HG03175 (cell line): ENCODE data around the gene SP140L.
"Not testable (repeated sequence)": the region's sequence is repeated elsewhere in the genome, so short reads cannot be mapped to it uniquely, and the experiment has no call there.

Experiments
- ATAC-seq: cut with Tn5 transposase; IDR thresholded peaks from one replicate; pipeline ENCODE4 v1.9.1; 2021; ENCODE audit warnings: mild to moderate bottlenecking, moderate library complexity; ENCODE audit not compliant: unreplicated experiment

The SP140L gene

DNA sequence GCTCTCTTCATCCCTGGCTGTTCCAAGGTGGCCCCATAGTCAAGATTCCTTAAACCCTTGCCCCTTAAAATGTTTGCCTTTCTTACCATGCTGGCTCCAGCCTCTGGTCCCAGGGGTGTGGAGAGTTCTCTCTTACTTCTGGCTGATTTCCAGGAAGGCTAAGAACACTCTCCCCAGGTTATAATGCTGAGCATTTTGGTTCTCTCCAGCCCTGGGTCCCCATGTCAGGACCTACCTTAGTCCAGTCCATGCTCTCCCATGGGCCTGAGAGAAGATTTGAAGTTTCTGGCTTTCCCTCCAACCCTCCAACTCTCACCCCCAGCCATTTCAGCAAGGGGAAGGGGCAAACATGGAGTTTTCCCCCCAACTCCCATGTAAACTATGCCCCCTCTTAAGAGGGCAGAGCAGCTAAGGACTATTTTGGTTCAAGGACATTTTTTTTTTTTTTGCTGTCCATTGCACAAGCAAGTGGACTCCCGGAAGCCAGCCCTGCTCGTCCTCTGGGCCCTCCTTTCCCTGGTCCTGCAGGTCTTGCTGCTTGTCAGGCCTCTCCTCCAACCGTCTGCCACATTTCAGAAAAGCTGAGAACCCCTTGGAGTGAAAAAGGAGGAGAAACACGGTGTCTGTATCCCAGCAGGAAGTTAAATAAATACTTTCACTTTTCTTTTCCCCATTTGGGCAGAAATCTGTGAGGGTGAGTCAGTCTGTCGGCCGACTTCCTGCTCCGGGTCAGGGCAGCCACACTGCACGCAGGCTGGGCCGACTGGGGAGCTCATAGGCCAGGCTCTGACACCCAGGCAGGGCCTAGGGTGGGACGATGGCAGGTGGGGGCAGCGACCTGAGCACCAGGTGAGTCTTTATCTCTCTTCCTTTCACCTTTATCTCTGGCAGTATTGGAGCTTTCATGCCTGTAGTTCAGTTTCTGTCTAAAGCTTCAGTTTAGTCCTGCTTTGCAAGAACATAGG lies at the start of gene SP140L:
SP140L (plus strand) TSS at position 741 of the 965 bp plus-strand sequence; CDS start at position 818, 77 bp downstream.
- ATAC-seq: peak; percentile 95

DNA sequence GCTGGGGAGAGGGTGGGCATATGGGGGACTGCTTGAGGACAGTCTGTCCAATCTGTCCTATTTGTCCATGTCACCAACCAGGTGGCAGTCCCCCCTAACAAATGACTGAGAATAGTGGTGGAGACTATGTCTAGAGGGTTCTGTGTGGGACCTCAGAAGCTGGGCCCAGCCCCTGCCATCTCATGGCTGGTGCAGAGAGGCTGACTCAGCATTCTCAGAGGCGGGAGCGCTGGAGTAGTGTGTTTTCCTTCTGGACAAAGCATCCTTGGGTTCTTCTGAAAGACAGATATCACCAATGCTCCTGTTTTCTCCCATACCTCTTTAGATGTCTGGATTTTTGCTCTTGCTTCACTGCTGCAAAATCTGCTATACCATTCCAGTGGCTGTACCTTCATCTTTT lies 44.1 kb upstream of the SP140L start:
- ATAC-seq: no peak

DNA sequence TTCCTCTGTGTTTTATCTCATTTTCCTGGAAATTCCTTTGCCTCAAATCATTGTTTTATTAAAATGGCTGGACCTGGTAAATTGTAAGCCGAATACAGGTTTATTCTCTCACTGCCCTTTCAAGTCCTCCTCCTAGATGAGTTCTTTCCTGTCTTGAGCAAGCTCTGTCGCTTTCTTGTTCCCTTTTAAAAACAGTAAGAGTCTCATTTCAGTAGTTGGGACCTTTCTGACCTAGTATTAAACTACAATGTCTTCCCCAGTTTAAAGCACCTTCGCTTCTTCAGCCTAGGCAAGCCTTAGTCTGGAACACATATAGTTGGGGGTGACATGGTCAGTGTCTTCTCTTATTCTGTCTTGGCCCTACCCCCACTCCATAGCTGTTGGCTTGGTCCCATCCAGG lies 40.9 kb upstream of the SP140L start:
- no peak for ATAC-seq

DNA sequence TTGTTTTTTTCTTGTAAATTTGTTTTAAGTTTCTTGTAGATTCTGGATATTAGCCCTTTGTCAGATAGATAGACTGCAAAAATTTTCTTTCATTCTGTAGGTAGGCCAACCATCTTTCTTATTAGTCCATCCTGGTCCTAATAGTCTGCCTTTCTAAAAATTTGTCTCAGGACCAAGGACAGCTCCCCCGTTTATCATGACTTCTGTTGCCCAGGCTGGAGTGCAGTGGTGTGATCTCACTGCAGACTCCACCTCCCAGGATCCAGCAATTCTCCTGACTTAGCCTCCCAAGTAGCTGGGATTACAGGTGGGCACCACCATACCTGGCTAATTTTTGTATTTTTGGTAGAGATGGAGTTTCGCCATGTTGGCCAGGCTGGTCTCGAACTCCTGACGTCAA lies 37.7 kb upstream of the SP140L start:
- not testable (repeated sequence) for ATAC-seq

DNA sequence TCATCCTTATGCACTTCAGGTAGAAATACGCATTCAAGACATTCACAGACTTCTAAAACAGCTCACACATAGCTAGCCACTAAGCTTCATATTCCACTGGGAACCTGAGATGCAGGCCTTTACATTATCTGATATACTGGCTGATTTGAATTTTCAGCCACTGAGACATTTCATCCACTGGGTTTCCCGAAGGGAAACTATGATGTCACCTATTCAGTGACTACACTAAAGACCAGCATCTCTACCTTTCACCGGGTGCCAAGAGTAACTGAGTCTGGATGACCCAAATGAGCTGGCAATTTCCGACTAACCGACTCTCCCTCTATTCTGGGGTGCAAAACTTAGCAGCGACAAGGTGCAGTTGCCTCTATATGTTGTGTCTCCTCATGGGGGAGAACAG lies 31.8 kb upstream of the SP140L start:
- ATAC-seq: no peak

DNA sequence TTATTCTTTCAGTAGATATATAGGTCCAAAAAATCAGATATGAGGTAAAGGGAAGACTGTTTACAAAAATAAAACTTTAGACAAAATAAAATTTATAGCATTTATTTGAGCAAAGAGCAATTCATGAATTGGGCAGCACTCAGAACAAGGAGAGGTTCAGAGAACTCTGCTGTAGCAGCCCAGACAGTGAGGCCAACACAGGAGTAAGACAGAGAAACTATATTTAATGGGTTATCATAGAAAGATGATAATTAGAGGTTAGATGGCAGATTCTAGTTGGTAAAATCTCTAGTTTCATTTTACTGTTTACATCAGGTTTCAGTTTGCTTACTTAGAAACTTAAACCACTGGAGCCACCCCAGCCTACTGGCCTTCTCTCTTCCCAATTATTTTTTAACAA lies 30.1 kb upstream of the SP140L start:
- ATAC-seq: no peak

DNA sequence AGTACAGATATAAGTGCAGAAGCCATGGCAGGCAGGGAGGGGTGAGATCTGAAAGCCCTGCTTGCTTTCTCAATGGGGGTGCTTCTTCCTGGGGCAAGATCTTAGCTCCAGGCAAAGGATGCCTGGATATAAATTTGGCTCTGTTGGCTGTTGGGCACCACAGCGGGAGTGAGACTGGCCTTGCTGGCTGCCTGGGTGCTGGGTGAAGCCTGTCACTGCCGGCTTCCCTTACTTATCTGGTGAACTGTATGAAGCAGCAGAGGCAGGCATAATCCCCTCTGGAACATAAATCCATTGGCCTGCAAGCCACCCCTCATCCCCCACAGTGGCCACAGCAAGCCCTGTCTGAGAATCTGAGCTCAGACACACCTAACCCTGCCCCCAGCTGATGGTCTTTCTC lies 27.4 kb upstream of the SP140L start:
- no peak for ATAC-seq

DNA sequence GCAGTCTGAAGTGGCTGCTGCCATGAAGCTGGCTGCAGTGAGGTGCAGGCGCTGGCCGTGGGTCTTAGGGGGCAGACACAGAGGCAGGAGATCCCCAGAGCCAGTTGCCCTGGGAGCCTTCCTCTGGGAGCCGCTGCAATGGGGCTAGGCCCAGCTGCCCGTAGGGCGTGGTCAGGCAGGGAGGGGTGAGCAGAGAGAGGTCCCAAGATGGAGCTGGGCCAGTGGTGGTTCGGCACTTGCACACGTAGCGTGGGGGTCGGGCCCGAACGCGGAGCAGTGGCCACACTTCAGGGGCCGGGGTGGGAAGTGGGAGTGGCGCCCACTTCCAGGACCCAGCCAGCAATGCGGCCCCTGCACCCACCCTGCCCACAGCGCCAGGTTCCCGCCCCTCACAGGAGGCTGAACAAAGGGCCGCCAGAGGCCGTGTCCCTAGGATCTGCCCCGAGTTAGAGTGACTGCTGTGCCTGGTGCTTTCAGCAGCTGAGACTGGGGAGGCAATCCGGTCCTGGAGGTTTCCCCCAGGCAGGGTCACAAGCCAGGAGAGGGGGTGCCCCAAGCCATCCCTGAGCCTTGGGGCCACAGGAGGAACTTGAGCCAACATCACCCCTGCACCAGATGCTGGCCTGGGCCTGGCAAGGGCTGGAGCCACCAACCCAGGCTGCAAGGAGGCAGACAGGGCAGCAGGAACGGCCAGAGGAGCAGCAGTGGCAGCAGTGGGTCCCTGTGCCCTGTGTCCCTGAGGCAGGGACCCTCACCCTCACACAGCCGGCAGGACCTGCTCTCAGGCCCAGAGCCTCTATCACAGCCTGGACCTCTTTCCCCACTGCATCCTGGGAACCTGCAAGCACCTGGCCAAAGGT lies 21.3 kb upstream of the SP140L start:
- ATAC-seq: no peak

DNA sequence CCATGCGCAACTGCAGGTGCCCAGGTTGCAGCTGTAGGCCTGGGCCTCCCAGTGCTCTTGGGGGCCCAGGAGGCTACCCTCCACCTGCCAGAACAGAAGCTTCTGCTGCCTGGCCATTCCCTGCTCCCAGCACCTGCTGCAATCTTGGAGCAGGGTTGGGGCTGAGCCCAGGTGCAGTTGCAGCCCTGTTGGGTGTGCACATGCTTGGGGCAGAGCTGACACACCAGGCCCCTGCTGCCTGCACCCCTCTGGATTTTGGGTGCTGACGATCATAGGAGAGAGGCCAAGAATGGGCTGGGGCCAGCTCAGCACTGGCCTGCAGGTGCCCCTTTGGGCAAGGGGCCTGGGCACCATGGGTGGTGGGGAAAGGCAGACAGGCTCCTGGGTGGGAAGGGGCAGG lies 20.5 kb upstream of the SP140L start:
- no peak for ATAC-seq

DNA sequence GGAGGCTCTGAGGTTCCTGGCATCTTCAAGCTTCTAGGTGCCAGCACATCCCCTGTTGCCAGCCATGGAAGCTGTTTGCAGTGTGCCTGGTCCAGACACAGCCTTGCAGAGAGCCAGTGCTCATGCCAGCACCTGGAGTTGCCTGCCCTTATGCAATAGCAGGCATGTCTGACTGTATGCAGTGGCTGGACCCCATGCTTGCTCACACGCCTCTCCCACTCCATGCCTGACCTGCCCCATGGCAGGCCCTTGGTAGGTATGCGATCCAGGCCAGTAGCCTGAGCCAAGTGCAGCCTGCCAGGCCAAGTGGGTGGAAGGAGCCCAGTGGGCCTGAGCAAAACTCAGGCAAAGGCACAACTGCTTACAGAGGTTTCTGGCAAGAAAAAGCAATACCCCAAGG lies 19.5 kb upstream of the SP140L start:
- no peak for ATAC-seq

DNA sequence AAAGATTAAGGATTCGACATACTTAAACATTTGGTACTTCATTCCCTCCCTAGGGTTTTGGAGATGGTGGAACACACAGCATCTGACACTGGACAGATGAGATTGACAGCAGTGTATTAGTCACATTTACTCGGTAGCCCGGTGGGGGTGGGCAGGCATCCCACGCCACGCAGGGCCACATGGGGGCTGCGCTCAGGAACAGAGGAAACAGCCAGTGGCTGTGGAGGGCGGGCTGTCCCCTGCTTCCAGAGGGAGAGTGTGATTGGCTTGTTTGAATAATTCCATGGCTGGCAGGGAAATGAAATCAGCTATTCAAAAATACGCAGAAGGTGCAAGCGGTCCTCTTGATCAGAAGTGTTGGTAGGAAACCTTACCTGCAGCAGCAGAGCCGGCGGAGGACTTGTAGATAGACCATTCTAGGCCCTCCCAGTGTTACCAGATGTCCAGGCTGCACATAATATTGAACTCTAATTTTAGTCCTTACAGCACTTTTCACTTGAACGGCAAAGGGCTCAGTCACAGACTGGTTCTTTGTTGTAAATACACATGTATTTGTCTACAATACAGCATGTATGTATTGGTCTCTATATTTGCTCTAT lies 18.5 kb upstream of the SP140L start:
- ATAC-seq: no peak

DNA sequence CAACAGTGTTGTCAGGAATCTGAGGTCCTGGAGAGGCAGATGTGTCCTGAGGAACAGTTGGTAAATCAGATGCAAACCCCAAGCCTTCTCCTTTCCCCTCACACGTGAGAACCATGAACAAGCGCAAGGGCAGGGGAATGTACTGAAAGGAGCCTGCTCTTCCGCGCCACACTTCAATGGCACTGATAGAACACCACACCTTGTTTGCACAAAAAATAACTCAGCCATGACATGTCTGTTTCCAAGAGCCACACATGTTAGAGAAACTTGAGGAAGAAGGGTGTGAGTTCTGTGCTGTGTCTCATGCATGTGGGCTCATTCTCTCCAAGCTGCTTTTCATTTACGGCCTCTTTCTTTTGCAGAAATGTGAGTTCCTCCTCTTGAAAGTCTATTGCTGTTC lies 16.2 kb upstream of the SP140L start:
- not testable (repeated sequence) for ATAC-seq

DNA sequence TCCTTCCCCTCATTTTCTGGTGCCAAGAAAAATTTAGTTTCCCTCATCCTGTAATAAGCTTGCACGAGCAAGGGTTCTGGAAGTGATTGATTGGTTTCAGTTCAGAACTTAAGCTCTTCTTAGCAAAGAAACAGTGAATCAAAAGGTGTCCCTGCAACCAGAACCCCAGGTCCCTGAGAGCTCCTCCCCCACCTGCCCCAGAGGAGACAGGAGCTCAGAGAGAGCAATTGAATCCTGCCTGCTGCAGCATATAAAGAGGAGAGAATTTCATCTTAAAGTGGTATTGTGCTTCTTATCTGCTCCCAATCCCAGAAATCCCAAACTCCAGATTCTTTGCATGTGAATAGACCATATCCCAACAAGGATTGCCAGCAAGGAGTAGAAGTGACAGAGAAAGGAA lies 15.4 kb upstream of the SP140L start:
- not testable (repeated sequence) for ATAC-seq

DNA sequence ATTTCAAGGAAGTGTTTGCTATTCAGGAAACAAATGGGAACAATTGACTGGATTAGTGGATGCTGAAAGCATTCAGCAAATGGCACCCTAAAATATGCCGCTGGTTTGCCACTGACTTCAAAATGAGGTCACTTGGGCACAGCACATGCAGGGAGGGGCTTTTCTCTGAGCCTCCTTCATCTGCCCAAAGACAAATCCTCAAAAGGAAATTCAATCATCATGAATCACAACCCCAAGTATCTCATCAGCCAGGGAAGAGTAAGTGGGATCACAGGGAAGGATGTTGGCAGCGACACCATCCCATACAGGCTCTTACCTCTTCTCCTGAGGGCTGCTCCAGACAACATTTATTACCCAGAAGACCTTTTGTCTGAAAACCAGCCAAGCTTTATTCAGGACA lies 14.4 kb upstream of the SP140L start:
- ATAC-seq: no peak

DNA sequence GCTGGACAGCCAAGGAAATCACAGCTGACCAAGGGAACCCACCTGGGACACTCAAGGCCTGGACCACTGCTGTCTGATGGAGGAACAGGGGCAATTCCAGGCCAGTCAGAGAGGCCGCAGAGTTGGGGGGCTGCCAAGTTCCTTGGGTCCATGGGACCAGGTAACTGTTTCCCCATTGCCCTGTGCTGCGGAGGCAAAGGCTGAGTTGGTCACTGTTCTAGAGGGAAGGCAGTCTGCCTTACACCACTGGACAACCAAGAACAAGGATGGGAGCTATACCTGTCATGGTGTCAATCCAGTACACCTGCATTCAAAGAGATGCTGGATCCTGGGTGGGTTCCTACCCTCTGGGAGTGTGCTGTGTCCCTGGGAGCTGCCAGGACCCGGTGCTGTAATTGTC lies 9.6 kb upstream of the SP140L start:
- ATAC-seq: no peak

DNA sequence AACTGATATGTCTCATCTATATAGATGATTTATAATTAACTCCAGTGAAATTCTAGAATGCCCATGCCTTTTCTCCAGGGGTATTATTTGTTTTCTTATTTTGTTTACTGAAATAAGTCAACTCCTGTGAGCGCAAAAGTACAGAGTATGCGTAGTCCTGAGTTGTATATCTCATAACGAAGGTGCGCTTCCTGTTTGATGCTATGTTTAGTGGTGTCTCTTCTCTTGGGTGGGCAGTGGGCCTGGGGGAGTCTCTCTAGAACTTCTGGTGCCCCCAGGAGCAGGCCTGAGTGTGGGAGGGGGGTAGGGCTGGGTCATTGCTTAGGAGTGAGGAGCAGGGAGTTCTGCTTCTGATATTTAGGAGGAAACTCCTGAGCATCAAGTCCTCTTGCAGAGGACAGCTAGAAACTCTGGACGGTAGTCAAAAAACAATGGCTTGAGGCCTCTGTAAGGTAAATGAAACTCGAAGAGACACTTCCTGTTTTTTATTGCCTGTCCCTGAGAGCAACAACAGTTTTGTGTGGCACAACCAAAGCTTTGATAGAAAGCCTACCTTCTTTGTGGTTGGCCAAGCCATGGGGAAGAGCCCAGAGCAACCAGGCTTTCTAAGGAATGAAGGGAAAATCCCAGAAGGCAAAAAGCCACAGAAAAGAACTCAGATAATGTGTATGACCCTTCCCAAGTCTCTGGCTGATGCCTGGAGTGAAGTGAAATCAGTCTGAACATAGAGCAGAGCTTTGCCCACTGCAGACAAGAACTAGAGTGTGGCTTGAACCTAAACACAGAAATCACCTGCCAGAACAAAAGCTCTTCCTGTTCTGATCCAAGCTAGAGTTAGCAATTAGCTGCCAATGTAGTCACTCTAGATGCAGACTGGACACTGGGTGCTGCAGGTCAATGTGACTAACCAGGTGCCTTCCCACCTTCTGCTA lies 8.5 kb upstream of the SP140L start:
- ATAC-seq: peak; percentile 57

DNA sequence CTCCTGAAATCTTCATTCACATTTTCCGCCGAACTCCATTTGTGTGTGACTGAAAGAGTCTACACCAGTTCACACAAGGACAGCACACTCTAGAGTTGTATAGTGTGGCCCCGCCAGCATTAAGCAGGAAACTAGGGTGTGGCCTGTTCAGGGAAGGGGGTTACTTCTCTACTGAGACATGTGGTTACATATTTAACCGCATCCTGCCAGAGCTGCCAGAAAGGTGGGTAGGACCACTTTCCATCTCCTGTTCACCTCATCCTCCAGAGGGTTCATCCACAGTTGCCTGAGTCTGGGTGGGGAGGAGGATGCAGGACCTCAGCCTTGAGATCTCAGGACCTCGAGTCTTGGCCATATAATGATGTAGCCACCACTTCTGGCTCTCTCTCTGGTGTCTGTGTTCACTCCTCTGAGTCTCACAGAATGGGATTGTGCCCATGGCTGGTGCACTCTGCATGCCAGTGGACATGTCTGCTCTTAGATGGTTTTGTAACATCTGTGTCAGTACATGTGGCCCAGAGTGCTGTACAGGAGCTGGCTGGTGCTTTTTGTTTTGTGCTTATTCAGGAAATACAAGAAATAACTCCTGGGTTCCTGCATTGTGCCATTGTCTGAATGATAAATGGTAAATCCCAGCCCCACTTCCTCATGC lies 7.7 kb upstream of the SP140L start:
- peak; percentile 88 for ATAC-seq

DNA sequence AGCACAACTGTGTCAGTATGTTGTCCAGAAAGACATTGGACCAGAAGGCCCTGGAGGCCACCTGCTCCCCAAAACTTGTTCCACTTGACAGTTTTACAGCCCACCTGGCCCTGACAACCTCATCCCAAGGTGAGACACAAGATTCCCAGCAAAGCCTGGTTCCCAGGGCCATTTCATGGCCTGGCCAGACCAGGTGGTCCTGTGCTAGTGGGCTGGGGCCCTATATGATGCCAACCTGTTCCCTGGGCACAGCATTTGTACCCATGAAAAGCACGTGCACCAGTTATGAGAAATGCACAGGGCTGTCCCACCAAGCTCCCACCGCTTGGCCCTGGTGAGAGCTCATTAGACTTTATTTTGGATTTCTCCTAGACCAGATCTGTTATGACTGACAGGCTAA lies 6.0 kb upstream of the SP140L start:
- ATAC-seq: no peak

DNA sequence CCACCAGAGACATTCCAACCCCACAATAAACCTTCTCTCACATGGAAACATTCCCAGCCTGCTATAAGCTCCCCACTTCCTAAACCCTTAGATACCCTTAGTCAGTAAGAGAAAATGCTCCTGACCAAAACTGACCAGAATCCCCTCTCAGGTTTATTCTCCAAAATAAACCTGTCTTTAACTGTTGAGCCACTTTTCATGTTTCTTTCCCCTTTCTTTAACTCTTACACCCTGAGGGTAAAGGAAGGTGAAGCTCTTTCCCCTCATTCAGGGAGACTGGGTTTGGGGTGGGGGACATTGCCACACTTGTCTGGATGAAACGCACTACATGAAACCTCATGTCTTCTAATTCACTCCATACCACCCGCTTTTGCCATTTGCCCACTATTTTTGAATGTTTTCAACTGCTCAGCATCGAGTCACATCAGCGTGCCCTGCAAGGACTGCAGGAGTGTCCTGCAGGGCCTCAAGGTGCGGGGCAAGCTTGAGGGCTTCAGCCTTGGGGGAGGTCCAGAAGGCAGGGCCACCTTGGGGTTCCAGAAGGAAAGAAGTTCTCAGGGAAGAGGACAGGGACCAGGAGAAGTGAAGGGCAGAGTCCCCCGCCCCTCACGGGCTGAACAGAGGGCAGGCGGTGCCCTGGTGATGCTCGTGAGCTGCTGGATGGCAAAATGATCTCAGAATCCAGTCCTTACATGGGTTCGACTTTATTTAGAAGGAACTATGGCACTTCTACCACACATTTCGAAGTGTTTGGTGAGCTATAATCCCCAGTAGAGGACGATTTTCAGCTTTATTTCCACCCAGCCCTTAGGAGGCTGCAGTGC lies 4.2 kb upstream of the SP140L start:
- ATAC-seq: no peak
